ENCODE results near the gene NOTCH1.

GRCh38 chr9:136584934-136585333 lies 39.1 kb upstream of the NOTCH1 start:
- TF ChIP-seq, protein P1, sequence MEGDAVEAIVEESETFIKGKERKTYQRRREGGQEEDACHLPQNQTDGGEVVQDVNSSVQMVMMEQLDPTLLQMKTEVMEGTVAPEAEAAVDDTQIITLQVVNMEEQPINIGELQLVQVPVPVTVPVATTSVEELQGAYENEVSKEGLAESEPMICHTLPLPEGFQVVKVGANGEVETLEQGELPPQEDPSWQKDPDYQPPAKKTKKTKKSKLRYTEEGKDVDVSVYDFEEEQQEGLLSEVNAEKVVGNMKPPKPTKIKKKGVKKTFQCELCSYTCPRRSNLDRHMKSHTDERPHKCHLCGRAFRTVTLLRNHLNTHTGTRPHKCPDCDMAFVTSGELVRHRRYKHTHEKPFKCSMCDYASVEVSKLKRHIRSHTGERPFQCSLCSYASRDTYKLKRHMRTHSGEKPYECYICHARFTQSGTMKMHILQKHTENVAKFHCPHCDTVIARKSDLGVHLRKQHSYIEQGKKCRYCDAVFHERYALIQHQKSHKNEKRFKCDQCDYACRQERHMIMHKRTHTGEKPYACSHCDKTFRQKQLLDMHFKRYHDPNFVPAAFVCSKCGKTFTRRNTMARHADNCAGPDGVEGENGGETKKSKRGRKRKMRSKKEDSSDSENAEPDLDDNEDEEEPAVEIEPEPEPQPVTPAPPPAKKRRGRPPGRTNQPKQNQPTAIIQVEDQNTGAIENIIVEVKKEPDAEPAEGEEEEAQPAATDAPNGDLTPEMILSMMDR (IDR thresholded peaks at IDR 0.05; ENCODE audit: low read depth, low read length): no peak
- TF ChIP-seq EZH2phosphoT487 (IDR thresholded peaks at IDR 0.05; ENCODE audit: low read depth): no peak
